ENCODE data around the gene LDB3. TPM values are rescaled to one million over a fixed set of nuclear protein-coding genes. Genes with fewer than 3 reads are reported as not detected.

The LDB3 gene
- total RNA-seq, 1 experiment from 2014 or later = not detected

- DNase-seq (ENCODE audit: low read depth) = no peak
These were observed 38.1 kb downstream of the LDB3 start for GRCh38 chr10:86706401-86706841.

- no peak for DNase-seq (ENCODE audit: low read depth)
These were observed 38.7 kb downstream of the LDB3 start for GRCh38 chr10:86706977-86707376.

GRCh38 chr10:86707505-86707904, 39.2 kb downstream of the LDB3 start:
- no peak for DNase-seq (ENCODE audit: low read depth)

- DNase-seq (ENCODE audit: low read depth) = no peak
These were observed 39.9 kb downstream of the LDB3 start for GRCh38 chr10:86708068-86708782.

- no peak for DNase-seq (ENCODE audit: low read depth)
These were observed 40.6 kb downstream of the LDB3 start for GRCh38 chr10:86708783-86709380.

- no peak for DNase-seq (ENCODE audit: low read depth)
These were observed 41.3 kb downstream of the LDB3 start for GRCh38 chr10:86709396-86710185.

GRCh38 chr10:86710987-86711512, 42.7 kb downstream of the LDB3 start:
- DNase-seq (ENCODE audit: low read depth) = peak; percentile 81

GRCh38 chr10:86711513-86712316, 43.4 kb downstream of the LDB3 start:
- peak; percentile 32 for DNase-seq (ENCODE audit: low read depth)

- DNase-seq (ENCODE audit: low read depth) = no peak
These were observed 44.0 kb downstream of the LDB3 start for GRCh38 chr10:86712317-86712707.

GRCh38 chr10:86715156-86715795, 47.0 kb downstream of the LDB3 start:
- no peak for DNase-seq (ENCODE audit: low read depth)

GRCh38 chr10:86715836-86716235, 47.5 kb downstream of the LDB3 start:
- DNase-seq (ENCODE audit: low read depth) = no peak

GRCh38 chr10:86716466-86716865, 48.2 kb downstream of the LDB3 start:
- DNase-seq (ENCODE audit: low read depth) = no peak

GRCh38 chr10:86718556-86718955, 50.2 kb downstream of the LDB3 start:
- no peak for DNase-seq (ENCODE audit: low read depth)

GRCh38 chr10:86721232-86721631, 52.9 kb downstream of the LDB3 start:
- no peak for DNase-seq (ENCODE audit: low read depth)

- no peak for DNase-seq (ENCODE audit: low read depth)
These were observed 54.7 kb downstream of the LDB3 start for GRCh38 chr10:86723009-86723408.

GRCh38 chr10:86724445-86724844, 56.1 kb downstream of the LDB3 start:
- no peak for DNase-seq (ENCODE audit: low read depth)

GRCh38 chr10:86725980-86726676, 57.8 kb downstream of the LDB3 start:
- no peak for DNase-seq (ENCODE audit: low read depth)

- no peak for DNase-seq (ENCODE audit: low read depth)
These were observed 58.3 kb downstream of the LDB3 start for GRCh38 chr10:86726677-86726999.

GRCh38 chr10:86727470-86727869, 59.2 kb downstream of the LDB3 start:
- DNase-seq (ENCODE audit: low read depth) = no peak

GRCh38 chr10:86728056-86728455, 59.7 kb downstream of the LDB3 start:
- no peak for DNase-seq (ENCODE audit: low read depth)

GRCh38 chr10:86729677-86730076, 61.4 kb downstream of the LDB3 start:
- DNase-seq (ENCODE audit: low read depth) = no peak
